K562 (cell line): ENCODE data around the gene BST1. TPM values are rescaled to one million over a fixed set of nuclear protein-coding genes. Genes with fewer than 3 reads are reported as not detected.

Source experiments
- BHLHE40 ChIP-seq: IDR thresholded peaks from 2 replicates; pipeline ENCODE4 v1.6.1; 2011; ENCODE audit warnings: low read length, improper control_type of control experiment
- CXXC5 ChIP-seq: fragments of 250-450 bp; sonication (Bioruptor Pico); IDR thresholded peaks from 2 replicates; pipeline ENCODE4 v1.8.0; 2022; ENCODE audit warnings: inconsistent platforms, mild to moderate bottlenecking, moderate library complexity
- ELF1 ChIP-seq: fragments of 200-800 bp; sonication (Bioruptor generic); IDR thresholded peaks from 2 replicates; pipeline ENCODE4 v1.6.1; 2016; ENCODE audit warnings: missing genetic modification characterization, missing compliant biosample characterization
- FOSL1 ChIP-seq: fragments of 200-800 bp; sonication (Bioruptor generic); conservative IDR thresholded peaks from 2 replicates; pipeline ENCODE4 v1.6.1; 2016; ENCODE audit warnings: missing genetic modification characterization, missing compliant biosample characterization
- GATAD2B ChIP-seq: fragments of 450-650 bp; IDR thresholded peaks from 2 replicates; pipeline ENCODE4 v1.6.1; 2017; ENCODE audit warnings: mild to moderate bottlenecking, borderline replicate concordance
- KDM2B ChIP-seq: fragments of 250-450 bp; sonication (Bioruptor Pico); IDR thresholded peaks from 2 replicates; pipeline ENCODE4 v1.8.0; 2021; ENCODE audit warnings: mild to moderate bottlenecking, moderate library complexity
- NEUROD1 ChIP-seq: fragments of 150-350 bp; IDR thresholded peaks from 2 replicates; pipeline ENCODE4 v1.6.1; 2014; ENCODE audit warnings: borderline replicate concordance, low read length, low read depth; ENCODE audit not compliant: partially characterized antibody
- ZBTB12 ChIP-seq: fragments of 250-450 bp; sonication (Bioruptor Pico); IDR thresholded peaks from 2 replicates; pipeline ENCODE4 v1.4.0; 2020
- ZBTB43 ChIP-seq: sonication (generic); formaldehyde crosslinking; IDR thresholded peaks from 2 replicates; pipeline ENCODE4 v1.8.0; 2023; ENCODE audit warnings: mild to moderate bottlenecking, missing genetic modification reagents
- ZNF124 ChIP-seq: sonication (generic); formaldehyde crosslinking; IDR thresholded peaks from 2 replicates; pipeline ENCODE4 v1.8.1; 2022; ENCODE audit warnings: missing genetic modification reagents
- polyA plus RNA-seq, 8 experiments: library from polyadenylated mRNA; depleted of rRNA in 4 of 8; stranded (reverse) in 5 of 8; unstranded in 3 of 8; fragments of >200 nt; fragmentation: Nextera tagmentation in 2 of 8; fragmentation: Illumina TruSeq in 1 of 8; extraction: Ambion mirVana in 2 of 8; extraction: Trizol in 1 of 8; gene quantifications; 2 replicates each; pipeline versions ENCODE4 v1.2.1 to v1.2.3, GENCODE V29; 2011 to 2014; ENCODE audit warnings: inconsistent platforms in 1 of 8, missing spikeins in 1 of 8
- total RNA-seq, 7 experiments: library from RNA; depleted of rRNA in 6 of 7; stranded (reverse); fragments of >200 nt in 6 of 7; fragmentation: Illumina TruSeq in 2 of 7; extraction: Trizol in 2 of 7; gene quantifications; 2 replicates each; pipeline versions ENCODE4 v1.2.1 to v1.2.3, GENCODE V29; 2011 to 2021; ENCODE audit warnings: low replicate concordance in 1 of 7
- TF ChIP-seq, protein P1 (sequence below), 2 experiments: fragments of 450-650 bp; IDR thresholded peaks; 2 replicates each; pipeline ENCODE4 v1.6.1; 2018; ENCODE audit warnings: mild to moderate bottlenecking in 2 of 2, low read depth in 1 of 2; ENCODE audit not compliant: partially characterized antibody in 2 of 2
- TF ChIP-seq, protein P2 (sequence below): fragments of 450-650 bp; formaldehyde crosslinking; IDR thresholded peaks from 2 replicates; pipeline ENCODE4 v1.4.0; 2022; ENCODE audit warnings: missing genetic modification characterization
- TF ChIP-seq, protein P3 (sequence below): sonication (generic); formaldehyde crosslinking; IDR thresholded peaks from 2 replicates; pipeline ENCODE4 v1.8.1; 2023; ENCODE audit warnings: mild to moderate bottlenecking, missing genetic modification reagents
- TF ChIP-seq, protein P4 (sequence below), 2 experiments: fragments of 250-450 bp in 1 of 2; fragments of 450-650 bp in 1 of 2; sonication (Bioruptor Pico) in 1 of 2; IDR thresholded peaks; 2 replicates each; pipeline versions ENCODE4 v1.6.1 to v1.8.0; 2016 to 2021; ENCODE audit warnings: mild to moderate bottlenecking in 2 of 2, moderate library complexity in 2 of 2, missing compliant biosample characterization in 1 of 2, missing genetic modification characterization in 1 of 2

Gene BST1
- total and polyA plus RNA-seq, 9 of the 15 experiments (the other 6 are each of a cell fraction or from before 2014, with no cell fraction given) = 0.04 to 0.38 (median 0.07) TPM; not detected in 6

DNA sequence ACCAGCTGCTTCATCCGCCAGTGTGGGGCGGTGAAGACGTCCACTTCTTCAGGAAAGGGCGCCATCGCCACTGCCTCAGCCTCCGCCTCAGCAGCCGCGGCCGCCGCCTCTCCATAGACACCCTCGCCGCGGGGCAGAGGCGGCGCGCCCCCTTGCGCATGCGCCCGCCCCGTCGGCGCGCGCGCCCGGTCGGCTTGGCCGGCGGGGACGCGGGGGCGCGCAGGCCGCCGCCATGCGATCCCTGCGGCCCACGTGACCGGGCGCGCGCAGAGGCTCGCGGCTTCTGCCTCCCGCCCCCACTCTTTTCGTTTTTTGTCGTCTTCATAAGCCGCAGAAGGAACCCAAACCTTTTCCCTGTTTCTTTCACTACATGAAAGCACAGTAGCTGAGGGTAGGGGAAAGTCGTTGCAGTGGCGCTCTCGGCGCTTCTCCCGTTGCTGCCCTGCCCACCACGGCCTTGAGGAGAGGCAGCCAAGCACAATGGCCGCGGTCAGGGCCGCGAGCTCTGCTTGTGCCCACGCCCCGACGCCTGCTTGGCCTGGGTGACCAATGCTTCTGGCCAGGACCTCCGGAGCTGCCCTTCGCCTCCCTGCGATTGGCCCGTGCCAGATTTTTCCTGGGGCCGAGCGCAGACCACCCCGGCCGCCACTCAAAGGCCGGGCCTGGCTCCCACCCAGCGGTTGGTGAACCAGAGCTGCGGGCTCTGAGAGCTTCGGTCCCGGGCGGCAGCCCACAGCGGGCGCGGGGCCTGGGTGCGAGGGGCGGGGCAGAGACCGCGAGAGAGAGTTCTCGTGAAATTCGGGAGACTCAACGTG is 47.4 kb upstream of the BST1 start, which contains the start of gene FBXL5 (continued):
- TF ChIP-seq, protein P1, sequence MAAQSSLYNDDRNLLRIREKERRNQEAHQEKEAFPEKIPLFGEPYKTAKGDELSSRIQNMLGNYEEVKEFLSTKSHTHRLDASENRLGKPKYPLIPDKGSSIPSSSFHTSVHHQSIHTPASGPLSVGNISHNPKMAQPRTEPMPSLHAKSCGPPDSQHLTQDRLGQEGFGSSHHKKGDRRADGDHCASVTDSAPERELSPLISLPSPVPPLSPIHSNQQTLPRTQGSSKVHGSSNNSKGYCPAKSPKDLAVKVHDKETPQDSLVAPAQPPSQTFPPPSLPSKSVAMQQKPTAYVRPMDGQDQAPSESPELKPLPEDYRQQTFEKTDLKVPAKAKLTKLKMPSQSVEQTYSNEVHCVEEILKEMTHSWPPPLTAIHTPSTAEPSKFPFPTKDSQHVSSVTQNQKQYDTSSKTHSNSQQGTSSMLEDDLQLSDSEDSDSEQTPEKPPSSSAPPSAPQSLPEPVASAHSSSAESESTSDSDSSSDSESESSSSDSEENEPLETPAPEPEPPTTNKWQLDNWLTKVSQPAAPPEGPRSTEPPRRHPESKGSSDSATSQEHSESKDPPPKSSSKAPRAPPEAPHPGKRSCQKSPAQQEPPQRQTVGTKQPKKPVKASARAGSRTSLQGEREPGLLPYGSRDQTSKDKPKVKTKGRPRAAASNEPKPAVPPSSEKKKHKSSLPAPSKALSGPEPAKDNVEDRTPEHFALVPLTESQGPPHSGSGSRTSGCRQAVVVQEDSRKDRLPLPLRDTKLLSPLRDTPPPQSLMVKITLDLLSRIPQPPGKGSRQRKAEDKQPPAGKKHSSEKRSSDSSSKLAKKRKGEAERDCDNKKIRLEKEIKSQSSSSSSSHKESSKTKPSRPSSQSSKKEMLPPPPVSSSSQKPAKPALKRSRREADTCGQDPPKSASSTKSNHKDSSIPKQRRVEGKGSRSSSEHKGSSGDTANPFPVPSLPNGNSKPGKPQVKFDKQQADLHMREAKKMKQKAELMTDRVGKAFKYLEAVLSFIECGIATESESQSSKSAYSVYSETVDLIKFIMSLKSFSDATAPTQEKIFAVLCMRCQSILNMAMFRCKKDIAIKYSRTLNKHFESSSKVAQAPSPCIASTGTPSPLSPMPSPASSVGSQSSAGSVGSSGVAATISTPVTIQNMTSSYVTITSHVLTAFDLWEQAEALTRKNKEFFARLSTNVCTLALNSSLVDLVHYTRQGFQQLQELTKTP (IDR thresholded peaks at IDR 0.05; ENCODE audit: low read depth in 1 of 2, partially characterized antibody in 2 of 2) = no peak
- TF ChIP-seq ZNF124 (CRISPR knock-in tag) (no peak), CXXC5 (CRISPR knock-in tag) (peak; percentile 87), FOSL1 (no peak), KDM2B (CRISPR knock-in tag) (no peak), ZBTB12 (0 out of 2 replicates have a peak, but pooled peaks have one; percentile 30), ZBTB43 (CRISPR knock-in tag) (no peak), NEUROD1 (no peak), GATAD2B (no peak; the same call in 1 of the 2 replicates), ELF1 (no peak), BHLHE40 (peak; percentile 78)
- TF ChIP-seq, protein P2, sequence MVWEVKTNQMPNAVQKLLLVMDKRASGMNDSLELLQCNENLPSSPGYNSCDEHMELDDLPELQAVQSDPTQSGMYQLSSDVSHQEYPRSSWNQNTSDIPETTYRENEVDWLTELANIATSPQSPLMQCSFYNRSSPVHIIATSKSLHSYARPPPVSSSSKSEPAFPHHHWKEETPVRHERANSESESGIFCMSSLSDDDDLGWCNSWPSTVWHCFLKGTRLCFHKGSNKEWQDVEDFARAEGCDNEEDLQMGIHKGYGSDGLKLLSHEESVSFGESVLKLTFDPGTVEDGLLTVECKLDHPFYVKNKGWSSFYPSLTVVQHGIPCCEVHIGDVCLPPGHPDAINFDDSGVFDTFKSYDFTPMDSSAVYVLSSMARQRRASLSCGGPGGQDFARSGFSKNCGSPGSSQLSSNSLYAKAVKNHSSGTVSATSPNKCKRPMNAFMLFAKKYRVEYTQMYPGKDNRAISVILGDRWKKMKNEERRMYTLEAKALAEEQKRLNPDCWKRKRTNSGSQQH (CRISPR knock-in tag) = no peak
- TF ChIP-seq, protein P3, sequence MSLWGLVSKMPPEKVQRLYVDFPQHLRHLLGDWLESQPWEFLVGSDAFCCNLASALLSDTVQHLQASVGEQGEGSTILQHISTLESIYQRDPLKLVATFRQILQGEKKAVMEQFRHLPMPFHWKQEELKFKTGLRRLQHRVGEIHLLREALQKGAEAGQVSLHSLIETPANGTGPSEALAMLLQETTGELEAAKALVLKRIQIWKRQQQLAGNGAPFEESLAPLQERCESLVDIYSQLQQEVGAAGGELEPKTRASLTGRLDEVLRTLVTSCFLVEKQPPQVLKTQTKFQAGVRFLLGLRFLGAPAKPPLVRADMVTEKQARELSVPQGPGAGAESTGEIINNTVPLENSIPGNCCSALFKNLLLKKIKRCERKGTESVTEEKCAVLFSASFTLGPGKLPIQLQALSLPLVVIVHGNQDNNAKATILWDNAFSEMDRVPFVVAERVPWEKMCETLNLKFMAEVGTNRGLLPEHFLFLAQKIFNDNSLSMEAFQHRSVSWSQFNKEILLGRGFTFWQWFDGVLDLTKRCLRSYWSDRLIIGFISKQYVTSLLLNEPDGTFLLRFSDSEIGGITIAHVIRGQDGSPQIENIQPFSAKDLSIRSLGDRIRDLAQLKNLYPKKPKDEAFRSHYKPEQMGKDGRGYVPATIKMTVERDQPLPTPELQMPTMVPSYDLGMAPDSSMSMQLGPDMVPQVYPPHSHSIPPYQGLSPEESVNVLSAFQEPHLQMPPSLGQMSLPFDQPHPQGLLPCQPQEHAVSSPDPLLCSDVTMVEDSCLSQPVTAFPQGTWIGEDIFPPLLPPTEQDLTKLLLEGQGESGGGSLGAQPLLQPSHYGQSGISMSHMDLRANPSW (CRISPR knock-in tag) = no peak
- TF ChIP-seq, protein P4, sequence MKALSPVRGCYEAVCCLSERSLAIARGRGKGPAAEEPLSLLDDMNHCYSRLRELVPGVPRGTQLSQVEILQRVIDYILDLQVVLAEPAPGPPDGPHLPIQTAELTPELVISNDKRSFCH (CRISPR knock-in tag; IDR thresholded peaks at IDR 0.05) = no peak
- TF ChIP-seq, protein P4 (tag; IDR thresholded peaks at IDR 0.05) = peak; percentile 64; the same call in 1 of the 2 replicates
